RKO (cell line): ENCODE measurements around the gene CLCN5.
A peak's percentile ranks its signal among the peaks of the same experiment; 100 is the strongest.

Experiments
- DNase-seq: peaks from one replicate; pipeline ENCODE4 v3.0.0-alpha.2; 2016; ENCODE audit warnings: low spot score

The CLCN5 gene

GRCh38 chrX:49934148-49934547, 11.8 kb downstream of the CLCN5 start:
- no peak for DNase-seq

DNA sequence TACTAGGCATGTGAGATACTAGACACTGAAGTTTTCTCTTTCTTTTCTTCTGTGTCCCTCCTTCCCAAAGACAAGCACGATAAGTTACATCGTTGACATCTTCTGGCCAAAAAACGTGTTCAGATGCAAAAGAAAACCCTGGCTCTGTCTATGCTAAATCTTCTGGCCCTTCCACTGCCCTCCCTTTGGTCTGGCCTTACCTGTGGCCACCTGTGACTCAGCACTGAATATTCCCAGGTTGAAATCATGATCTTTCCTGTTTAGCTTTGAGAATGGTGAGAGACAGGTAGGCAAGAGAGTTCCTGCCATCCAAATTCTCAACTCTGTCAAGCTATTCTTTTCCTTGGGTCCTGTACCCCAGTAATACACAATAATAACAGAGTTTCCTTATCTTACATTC, 12.3 kb downstream of the CLCN5 start:
- no peak for DNase-seq

DNA sequence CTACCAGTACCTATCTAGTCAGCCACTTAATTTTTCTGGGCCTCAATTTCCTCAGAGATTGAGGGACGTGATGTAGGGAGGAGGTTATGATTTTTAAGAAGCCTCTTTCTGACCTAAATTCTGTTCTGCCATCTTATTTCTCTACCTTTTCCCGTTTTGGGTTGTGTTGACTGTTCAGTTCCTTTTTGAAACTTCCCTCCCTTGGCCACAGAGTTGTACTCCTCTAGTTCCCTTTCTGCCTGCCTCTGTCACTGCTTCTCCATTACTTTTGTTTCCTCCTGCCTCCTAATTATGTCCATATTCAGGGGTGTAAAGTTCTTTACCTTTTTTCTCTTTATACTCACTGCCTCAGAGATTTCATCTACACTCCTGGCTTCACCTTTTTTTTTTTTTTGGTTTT, 25.4 kb downstream of the CLCN5 start:
- no peak for DNase-seq

- DNase-seq: no peak
Measured at GRCh38 chrX:49949961-49950360, 27.6 kb downstream of the CLCN5 start.

- no peak for DNase-seq
Measured at GRCh38 chrX:49951524-49952193, 29.3 kb downstream of the CLCN5 start.

- no peak for DNase-seq
Measured at GRCh38 chrX:49956313-49956712, 33.9 kb downstream of the CLCN5 start.

GRCh38 chrX:49958727-49959485, 36.5 kb downstream of the CLCN5 start:
- no peak for DNase-seq

DNA sequence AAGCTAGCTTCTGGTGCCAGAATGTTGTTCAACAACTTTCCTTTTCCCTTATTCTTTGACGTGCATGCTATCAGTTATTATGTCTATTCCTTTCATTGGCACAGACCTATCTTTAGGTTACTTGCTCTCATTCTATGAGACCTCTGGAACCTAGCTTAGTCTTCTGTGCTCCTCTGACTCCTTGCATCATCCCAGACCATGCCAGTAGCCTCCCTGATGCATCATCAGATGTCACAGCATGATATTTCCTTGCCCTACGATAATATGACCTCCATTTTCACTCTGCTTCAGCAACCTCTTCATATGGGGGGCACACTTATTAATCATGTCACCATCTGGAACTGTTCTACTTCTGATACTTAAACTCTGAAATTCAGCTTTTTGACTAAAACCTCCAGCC, 37.2 kb downstream of the CLCN5 start:
- no peak for DNase-seq

DNA sequence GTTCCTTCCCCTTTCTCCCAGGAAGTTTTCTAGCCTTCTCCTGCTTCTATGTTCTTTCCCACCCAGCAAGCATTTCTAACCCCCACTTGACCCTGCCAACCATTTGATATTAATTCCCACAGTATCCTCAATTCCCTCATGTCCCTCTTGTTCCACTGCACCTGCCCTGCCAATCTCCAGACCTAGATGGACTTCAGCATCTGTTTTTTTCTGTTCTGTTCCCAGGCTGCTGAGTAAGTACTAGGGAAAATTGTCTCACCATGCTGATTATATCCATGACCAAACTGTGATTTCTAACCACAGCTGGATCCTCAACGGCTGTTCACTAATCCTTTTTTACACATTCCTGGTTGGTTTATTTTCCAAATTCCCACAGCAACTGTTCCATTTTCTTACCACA, 37.7 kb downstream of the CLCN5 start:
- DNase-seq: no peak

DNA sequence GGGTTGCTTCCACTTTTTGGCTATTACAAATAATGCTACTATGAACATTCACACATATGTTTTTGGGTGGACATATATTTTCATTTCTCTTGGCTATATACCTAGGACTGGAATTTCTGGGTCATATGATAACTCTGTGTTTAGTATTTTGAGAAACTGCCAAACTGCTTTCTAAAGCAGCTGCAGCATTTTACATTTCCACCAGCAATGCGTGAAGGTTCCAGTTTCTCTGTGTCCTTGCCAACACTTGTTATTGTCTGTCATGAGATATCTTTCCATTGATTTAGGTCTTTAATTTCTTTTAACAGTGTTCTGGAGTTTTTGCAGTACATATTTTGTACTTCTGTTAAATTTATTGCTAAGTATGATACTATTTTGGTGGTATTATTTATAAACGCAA, 48.3 kb downstream of the CLCN5 start:
- DNase-seq: no peak

- DNase-seq: no peak
Measured at GRCh38 chrX:49972328-49972860, 50.0 kb downstream of the CLCN5 start.

DNA sequence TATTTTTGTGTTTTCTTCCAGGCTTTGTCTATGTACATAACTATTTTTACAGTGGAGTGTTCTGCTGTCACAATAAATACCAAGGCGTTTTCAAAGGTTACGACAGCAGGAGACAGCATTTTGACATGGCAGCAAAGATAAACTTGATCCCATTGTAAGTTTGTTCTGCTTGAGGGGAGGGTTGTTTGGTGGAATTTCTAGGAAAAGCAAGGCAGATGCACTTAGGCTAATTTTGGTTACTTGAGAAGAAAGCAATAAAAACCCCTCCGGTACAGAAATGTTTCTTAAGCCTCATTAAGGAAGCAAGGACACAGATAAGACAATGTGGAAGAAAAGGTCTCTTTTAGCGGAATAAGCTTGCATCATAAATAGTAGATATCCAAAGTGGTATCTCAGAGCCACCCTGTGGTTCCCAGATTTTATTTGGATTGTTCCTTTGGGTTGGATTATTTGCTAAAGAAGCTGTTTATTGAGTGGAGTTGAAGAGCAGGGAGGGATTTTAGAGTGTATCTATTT, 54.3 kb downstream of the CLCN5 start:
- no peak for DNase-seq

- no peak for DNase-seq
Measured at GRCh38 chrX:49977319-49978090, 55.1 kb downstream of the CLCN5 start.

GRCh38 chrX:49978176-49978575, 55.8 kb downstream of the CLCN5 start:
- DNase-seq: no peak

- no peak for DNase-seq
Measured at GRCh38 chrX:49986058-49986457, 63.7 kb downstream of the CLCN5 start.

DNA sequence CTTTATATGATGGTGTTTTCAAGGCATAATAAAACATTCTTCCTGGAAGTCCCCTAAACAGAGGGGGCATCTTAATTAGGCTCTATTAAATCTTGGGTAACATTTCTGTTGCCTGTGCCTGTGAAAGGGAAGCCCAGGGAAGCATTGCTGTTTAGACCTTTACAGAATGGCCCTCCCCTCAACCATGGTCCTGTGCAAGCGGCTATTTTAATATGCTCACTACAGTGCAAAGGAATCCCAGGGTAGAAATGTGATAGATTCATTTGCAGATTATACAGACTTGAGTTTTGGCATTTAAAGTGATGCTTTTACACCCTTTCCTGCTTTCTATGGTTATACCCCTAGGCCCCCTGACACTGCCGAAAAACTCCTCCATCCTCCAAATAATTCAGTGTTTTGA, 65.3 kb downstream of the CLCN5 start:
- DNase-seq: no peak

DNA sequence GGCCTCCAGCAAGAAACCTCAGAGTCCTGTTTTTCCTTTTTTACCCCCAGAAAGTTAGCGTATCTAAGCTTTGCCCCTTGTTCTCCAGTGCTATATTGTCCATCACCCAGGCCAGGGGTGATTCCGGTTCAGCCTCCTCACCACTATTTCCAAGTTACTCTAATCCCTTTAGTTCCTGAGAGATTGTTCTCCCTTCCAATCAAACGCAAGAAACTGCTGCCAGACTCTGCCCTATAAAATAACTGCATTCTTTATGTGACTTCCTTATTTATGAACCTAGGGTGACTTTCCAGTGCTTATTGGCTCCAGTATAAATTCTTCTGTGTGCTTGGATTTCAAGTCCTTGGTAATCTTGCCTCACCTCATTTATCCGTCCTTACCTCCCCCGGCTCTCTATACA, 65.7 kb downstream of the CLCN5 start:
- DNase-seq: no peak

DNA sequence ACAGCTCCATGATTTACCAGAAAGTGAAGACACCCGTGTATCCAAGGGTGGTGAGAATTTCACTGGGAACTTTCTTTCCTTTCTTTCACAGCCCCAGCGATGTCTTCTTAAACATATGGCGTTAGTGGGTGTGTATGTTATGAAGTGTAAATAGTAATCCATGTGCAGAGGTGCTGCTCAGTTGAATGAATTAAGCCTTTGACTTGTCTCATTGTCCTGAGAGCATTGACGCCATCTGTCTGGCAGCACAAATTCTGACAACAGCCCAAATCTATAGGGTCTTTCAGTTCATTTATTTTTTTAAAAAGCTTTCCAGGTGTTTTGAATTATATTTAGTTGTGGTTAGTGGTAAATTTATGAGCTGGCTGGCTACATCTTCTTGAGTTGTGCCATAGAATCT, 69.4 kb downstream of the CLCN5 start:
- DNase-seq: no peak

DNA sequence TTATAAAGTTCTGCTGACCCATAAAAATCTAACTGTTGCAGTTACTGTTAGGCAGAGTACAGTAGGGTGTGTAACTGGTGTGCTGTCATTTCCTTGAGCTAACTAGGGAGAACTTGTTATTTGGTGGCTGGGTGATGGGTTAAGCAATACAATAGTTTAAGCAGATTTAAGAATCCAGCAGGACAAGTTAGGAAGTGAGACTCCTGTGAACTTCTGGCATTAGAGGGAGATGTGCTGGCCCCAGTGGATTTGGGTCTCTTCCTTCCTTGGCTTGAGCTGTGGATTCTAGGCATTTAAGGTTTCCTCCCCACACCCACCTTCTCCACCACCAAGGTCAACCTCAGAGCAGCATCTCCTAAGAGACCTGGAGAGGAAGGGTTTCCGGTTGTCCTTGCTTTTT, 70.5 kb downstream of the CLCN5 start:
- no peak for DNase-seq

DNA sequence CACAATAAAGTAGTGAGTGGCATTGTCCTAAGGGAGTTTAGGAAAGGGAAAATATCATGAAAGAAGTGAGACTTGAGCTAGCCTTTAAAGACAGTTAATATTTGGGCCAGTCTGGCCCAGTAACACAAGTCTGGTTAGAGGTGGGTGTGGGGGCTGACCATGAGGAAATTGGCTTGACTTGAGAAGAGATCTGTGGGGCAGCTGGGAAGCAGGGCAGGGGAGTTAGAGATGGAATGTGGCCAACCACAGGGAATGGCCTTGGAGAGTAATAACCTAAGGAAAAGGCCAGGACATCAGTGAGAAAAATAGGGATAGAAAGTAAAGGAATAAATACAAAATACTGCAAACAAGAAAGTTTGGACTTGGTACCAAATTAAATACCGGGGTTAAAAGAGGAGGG, 71.3 kb downstream of the CLCN5 start:
- no peak for DNase-seq

DNA sequence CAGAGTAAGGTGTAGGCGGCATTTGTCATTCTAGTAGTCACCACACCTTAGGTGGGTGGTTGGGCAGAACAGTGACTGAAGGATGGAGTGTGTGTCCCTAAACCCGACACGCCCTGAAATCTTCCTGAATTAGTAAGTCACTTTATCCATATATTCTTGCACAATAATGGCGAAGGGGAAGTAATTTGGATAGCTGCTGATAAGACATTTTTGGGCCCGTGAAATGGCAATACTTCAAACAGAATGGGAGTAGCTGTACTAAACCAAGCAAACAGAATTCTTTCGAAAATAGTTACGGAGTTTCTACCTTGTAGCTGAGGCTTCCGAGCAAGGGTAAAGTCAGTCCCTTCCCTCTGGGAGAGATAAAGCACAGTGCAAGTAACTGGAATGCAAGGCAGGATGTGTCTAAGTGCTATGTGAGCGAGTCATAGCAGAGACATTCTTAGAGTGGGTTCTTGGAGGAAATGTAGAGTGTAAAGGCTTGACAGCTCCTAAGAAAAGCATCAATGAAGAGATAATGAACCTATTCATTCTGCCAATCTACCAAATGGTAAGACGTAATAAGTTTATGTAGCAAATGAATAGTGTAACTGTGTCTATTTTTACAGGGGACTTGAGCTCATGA, 72.8 kb downstream of the CLCN5 start:
- DNase-seq: peak; percentile 30

DNA sequence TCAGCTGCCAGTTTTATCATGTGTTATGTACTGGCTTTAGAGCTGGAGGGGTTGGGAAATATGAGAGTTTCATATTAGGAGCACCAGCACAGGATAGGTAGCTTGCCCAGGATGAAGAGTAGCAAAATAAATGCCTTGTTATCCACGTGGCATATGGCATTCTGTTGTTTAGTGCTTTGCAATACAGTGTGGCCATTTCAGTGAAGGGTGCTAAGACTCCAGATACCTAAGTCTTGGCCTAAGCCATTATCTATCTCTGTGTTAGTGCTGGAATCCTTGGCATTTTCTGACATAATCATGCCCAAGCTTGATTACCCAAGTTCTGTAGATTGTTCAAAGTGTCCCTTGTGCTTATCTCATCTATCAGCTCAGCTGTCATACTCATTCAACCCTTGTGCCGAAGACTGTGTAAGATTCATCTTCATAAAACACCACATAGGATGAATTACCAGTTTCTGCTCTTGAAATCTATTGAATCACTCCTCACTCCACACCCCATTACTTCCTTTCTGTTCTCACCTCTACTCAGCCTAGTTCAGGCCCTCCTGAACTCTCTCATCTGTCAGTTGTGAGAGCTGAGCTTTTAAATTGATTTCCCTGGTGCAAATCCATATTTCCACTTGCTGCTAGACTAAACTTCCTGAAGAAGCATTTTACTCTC, 73.5 kb downstream of the CLCN5 start:
- no peak for DNase-seq
